Stimulated activated naive CD8-positive, alpha-beta T cell treated with anti-CD3 and anti-CD28 coated beads, Interleukin-15, Interleukin-2, amounts not matched to agents 100 ng/mL and 50 ng/mL, for 24 hours (primary cell): ENCODE measurements around the gene ANXA2R.
"Not testable (repeated sequence)": the region's sequence is repeated elsewhere in the genome, so short reads cannot be mapped to it uniquely, and the experiment has no call there.

Source experiments
- H3K27ac Mint-ChIP-seq: one replicate; pipeline ENCODE4 v1.8.0; 2021; ENCODE audit warnings: mild to moderate bottlenecking, mixed read lengths
- H3K27me3 Mint-ChIP-seq: one replicate; pipeline ENCODE4 v1.8.0; 2021; ENCODE audit warnings: mixed read lengths
- H3K36me3 Mint-ChIP-seq: one replicate; pipeline ENCODE4 v1.8.0; 2021; ENCODE audit warnings: low read depth, mixed read lengths
- H3K4me1 Mint-ChIP-seq: one replicate; pipeline ENCODE4 v1.8.0; 2021; ENCODE audit warnings: low read depth, mixed read lengths
- H3K4me3 Mint-ChIP-seq: one replicate; pipeline ENCODE4 v1.8.0; 2021; ENCODE audit warnings: mild to moderate bottlenecking, mixed read lengths
- H3K9me3 Mint-ChIP-seq: one replicate; pipeline ENCODE4 v1.8.0; 2021; ENCODE audit warnings: mixed read lengths

ANXA2R gene

GRCh38 chr5:43040287-43041098 is at the start of gene ANXA2R:
Gene ANXA2R, minus strand, starts transcription at chr5:43040319. Its CDS starts 273 bp downstream, at chr5:43040046.
- no peaks in the 10 kb centered on the region for H3K27me3 Mint-ChIP-seq
- H3K4me1 Mint-ChIP-seq: peaks cover 64% of the 10 kb centered on the region
- peaks cover 3% of the 10 kb centered on the region for H3K36me3 Mint-ChIP-seq
- no peaks in the 10 kb centered on the region for H3K9me3 Mint-ChIP-seq
- H3K4me3 Mint-ChIP-seq: peak within 1 kb of the TSS; percentile 91
- peak within 1 kb of the TSS; percentile 99 for H3K27ac Mint-ChIP-seq

DNA sequence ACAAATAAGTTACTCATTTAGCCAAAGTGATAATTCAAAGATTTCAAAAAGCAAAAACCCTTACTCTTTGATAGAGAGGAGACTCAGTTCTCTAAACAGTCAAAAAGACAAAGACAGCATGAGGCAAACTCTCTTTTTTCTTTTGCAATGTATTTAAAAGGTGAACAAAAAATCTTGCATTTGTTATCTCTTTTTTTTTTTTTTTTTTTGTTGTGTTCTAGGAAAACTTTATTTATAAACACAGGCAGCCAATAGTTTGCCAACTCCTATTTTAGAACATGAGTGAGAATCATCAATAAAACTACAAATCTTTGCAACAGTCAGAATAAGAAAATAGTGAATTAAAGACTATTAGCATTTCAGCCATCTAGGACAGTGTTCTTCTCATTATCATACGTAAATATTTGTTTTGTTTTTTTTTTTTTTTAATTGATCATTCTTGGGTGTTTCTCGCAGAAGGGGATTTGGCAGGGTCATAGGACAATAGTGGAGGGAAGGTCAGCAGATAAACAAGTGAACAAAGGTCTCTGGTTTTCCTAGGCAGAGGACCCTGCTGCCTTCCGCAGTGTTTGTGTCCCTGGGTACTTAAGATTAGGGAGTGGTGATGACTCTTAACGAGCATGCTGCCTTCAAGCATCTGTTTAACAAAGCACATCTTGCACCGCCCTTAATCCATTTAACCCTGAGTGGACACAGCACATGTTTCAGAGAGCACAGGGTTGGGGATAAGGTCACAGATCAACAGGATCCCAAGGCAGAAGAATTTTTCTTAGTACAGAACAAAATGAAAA is 46.2 kb upstream of the ANXA2R start:
- not testable (repeated sequence) for H3K27ac Mint-ChIP-seq, H3K9me3 Mint-ChIP-seq, H3K4me3 Mint-ChIP-seq, H3K27me3 Mint-ChIP-seq, H3K4me1 Mint-ChIP-seq
- H3K36me3 Mint-ChIP-seq: peaks cover 18% of the 10 kb centered on the region

DNA sequence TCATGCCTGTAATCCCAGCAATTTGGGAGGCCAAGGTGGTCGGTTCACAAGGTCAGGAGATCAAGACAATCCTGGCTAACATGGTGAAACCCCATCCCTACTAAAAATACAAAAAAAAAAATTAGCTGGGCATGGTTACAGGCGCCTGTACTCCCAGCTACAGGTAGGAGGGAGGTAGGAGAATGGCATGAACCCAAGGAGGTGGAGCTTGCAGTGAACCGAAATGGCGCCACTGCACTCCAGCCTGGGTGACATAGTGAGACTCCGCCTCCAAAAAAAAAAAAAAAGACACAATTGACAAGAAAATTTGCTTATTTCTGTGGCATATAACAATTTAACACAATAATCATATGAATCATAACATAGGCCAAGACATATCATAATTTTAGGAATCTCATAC is 45.3 kb upstream of the ANXA2R start:
- Mint-ChIP-seq H3K9me3 (no peaks in the 10 kb centered on the region), H3K36me3 (peaks cover 24% of the 10 kb centered on the region), H3K27me3 (no peaks in the 10 kb centered on the region), H3K27ac (no peak overlapping the region), H3K4me1 (no peaks in the 10 kb centered on the region), H3K4me3 (no peak overlapping the region)

DNA sequence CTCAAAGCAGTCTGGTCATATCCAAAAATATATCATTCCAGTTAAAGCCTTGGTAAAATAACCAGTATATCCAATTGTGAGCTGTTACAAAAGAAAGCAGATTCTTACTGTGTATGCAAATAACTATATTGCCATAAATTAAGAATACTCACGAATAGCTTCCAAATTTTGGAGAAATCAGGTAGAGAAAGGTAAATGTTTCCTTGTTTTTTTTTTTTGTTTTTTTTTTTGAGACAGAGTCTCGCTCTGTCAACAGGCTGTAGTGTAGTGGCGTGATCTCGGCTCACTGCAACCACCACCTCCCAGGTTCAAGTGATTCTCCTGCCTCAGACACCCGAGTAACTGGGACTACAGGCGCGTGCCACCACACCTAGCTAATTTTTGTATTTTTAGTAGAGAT is 44.3 kb upstream of the ANXA2R start:
- H3K27me3 Mint-ChIP-seq: not testable (repeated sequence)

DNA sequence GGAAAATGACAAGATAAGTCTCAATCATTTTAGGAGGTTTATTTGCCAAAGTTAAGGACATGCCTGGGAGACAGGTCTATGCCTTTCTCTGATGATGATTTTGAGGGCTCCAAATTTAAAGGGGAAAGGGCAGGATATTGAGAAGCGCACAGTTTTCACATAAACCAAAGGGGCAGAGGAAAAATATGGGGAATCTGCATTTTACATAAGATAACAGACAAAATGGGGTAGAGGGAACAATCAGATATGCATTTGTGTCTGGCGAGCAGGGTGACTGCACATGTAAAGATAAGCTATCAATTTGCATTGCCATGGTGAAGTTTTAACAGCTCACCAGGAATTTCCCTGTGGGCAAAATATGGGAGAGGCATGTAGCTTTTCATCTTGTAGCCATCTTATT is 41.2 kb upstream of the ANXA2R start:
- not testable (repeated sequence) for H3K4me1 Mint-ChIP-seq, H3K4me3 Mint-ChIP-seq, H3K27me3 Mint-ChIP-seq, H3K9me3 Mint-ChIP-seq, H3K27ac Mint-ChIP-seq
- H3K36me3 Mint-ChIP-seq: peaks cover 30% of the 10 kb centered on the region

More for the DNA sequence above, 44.3 kb upstream of the ANXA2R start:
- H3K36me3 Mint-ChIP-seq: peaks cover 24% of the 10 kb centered on the region
- H3K27ac Mint-ChIP-seq, H3K9me3 Mint-ChIP-seq, H3K4me3 Mint-ChIP-seq, H3K4me1 Mint-ChIP-seq: not testable (repeated sequence)

DNA sequence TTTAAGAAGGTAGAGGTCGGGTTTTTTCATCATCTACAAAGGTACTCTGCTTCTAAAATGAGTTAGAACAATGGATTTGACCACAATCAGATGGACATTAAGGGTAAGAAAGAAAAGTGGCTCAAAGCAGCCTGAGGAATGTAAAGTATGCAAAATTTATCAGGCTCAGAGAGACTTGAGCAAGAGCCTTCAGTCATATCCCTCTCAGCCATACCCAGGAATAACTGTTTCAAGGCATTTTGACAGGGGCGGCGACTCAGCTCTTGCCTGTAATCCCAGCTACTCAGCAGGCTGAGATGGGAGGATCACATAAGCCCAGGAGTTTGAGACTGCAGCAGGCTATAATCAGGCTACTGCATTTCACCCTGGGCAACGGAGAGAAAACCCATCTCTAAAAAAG is 38.8 kb upstream of the ANXA2R start:
- no peak overlapping the region for H3K27ac Mint-ChIP-seq
- H3K27me3 Mint-ChIP-seq: no peaks in the 10 kb centered on the region
- H3K9me3 Mint-ChIP-seq: no peaks in the 10 kb centered on the region
- peaks cover 14% of the 10 kb centered on the region for H3K4me1 Mint-ChIP-seq
- H3K36me3 Mint-ChIP-seq: peaks cover 27% of the 10 kb centered on the region
- no peak overlapping the region for H3K4me3 Mint-ChIP-seq

DNA sequence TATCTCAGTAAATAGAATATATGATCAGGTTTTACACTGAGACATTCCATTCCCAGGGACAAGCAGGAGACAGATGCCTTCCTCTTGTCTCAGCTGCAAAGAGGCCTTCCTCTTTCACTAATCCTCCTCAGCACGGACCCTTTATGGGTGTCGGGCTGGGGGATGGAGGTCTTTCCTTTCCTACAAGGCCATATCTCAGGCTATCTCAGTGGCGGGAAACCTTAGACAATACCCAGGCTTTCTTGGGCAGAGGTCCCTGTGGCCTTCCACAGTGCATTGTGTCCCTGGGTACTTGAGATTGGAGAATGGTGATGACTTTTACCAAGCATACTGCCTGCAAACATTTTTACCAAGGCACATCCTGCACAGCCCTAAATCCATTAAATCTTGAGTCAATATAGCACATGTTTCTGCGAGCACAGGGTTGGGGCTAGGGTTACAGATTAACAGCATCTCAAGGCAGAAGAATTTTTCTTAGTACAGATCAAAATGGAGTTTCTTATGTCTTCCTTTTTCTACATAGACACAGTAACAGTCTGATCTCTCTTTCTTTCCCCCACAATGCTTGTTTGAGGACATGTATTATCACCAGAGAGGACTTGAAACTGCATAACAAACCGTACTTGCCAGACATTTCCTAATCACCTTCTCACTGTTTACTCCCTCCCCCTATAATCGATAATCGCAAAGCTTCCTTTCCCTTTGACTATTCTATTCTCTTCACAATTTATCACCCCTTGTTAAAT is 37.5 kb upstream of the ANXA2R start:
- H3K36me3 Mint-ChIP-seq: peaks cover 28% of the 10 kb centered on the region
- peaks cover 22% of the 10 kb centered on the region for H3K4me1 Mint-ChIP-seq
- not testable (repeated sequence) for H3K4me3 Mint-ChIP-seq, H3K27ac Mint-ChIP-seq, H3K27me3 Mint-ChIP-seq, H3K9me3 Mint-ChIP-seq

DNA sequence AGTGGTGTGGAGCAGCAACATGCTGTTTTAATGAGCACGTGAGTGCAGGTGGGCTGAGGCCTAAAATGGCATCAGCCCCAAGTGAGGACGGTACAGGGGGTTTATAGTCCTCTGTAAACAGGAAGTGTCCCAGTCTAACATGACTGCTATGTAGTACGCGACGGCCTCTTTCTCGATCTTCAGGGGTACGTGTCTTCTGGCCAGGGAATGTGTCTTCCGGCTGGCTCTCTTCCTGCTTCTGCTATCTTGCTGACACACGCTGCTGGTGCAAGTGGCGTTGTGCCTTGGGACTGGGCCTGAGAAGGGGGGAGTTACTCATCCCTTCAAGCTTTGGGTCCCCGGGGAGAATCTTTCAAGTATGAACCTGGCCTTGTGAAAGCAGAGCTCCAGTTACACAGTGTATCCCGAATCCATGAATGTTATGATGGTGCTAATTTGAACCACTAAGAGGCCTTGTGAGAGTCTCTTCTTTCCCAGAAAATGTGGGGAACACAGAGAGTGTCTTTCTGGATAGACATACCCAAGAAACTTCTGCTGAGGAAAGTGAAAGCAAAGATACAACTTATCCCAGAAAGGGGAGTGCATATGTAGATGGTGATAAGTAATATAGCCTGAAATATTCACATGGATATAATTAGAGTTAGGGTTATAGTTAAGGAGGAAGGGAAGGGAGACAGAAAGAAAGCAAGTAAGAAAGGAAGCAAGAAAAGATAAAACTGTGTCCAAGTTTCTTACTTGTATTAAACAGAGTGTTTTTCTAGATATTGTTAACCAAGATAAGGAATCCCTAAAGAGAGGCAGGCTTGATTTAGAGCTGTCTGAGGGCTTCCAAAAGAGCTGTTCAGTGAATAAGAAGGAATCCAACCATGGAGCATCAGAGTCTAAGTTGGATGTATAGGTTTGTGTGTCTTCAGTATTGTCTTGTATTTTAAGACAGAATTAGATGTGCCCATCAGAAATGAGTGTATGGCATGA is 35.5 kb upstream of the ANXA2R start:
- no peak overlapping the region for H3K4me3 Mint-ChIP-seq

GRCh38 chr5:43074987-43075318 is 34.8 kb upstream of the ANXA2R start:
- Mint-ChIP-seq H3K4me1 (peaks cover 32% of the 10 kb centered on the region), H3K4me3 (no peak overlapping the region), H3K9me3 (no peaks in the 10 kb centered on the region), H3K27me3 (no peaks in the 10 kb centered on the region), H3K36me3 (peaks cover 35% of the 10 kb centered on the region), H3K27ac (no peak overlapping the region)

More for the DNA sequence above, 35.5 kb upstream of the ANXA2R start:
- Mint-ChIP-seq H3K4me1 (peaks cover 30% of the 10 kb centered on the region), H3K9me3 (no peaks in the 10 kb centered on the region), H3K36me3 (peaks cover 30% of the 10 kb centered on the region), H3K27ac (peak overlapping the region; percentile 29), H3K27me3 (no peaks in the 10 kb centered on the region)

- H3K9me3 Mint-ChIP-seq: no peaks in the 10 kb centered on the region
- H3K36me3 Mint-ChIP-seq: peaks cover 38% of the 10 kb centered on the region
- H3K4me3 Mint-ChIP-seq: no peak overlapping the region
- peaks cover 41% of the 10 kb centered on the region for H3K4me1 Mint-ChIP-seq
- no peaks in the 10 kb centered on the region for H3K27me3 Mint-ChIP-seq
- peak overlapping the region; percentile 41 for H3K27ac Mint-ChIP-seq
These were observed 33.8 kb upstream of the ANXA2R start for GRCh38 chr5:43073597-43074546.

DNA sequence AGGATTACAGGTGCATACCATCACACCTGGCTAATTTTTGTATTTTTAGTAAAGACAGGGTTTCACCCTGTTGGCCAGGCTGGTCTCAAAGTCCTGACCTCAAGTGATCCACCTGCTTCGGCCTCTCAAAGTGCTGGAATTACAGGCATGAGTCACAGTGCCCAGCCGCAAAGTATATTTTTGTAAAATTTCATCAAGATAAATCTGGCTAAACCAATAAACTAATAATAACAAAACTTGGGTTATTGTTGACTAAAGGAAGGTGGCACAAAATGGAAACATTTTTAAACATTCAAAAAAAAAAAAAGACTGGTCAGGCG is 29.2 kb upstream of the ANXA2R start:
- H3K4me3 Mint-ChIP-seq: peak overlapping the region; percentile 98
- peak overlapping the region; percentile 36 for H3K27ac Mint-ChIP-seq
- not testable (repeated sequence) for H3K27me3 Mint-ChIP-seq, H3K9me3 Mint-ChIP-seq
- peaks cover 35% of the 10 kb centered on the region for H3K36me3 Mint-ChIP-seq
- H3K4me1 Mint-ChIP-seq: peaks cover 52% of the 10 kb centered on the region

DNA sequence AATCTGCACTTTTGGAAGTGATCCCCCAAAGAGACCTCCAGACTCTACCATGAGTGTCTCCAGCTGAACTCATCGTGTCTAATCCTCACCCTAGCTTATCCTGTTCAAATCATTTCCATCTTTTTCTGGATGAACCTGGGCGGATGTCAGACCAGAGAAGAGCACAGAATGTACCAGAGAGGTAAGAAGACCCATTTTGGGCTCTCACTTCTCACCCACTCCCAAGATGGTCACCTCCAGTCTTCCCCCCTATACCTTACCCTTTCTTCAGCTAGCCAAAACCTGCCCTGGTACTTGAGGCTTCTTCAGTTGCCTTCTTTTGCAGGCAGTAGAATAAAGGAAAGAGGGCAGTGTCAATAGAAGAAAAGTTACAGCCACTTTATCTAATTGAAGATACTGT is 27.9 kb upstream of the ANXA2R start:
- no peaks in the 10 kb centered on the region for H3K27me3 Mint-ChIP-seq
- peak overlapping the region; percentile 98 for H3K4me3 Mint-ChIP-seq
- no peaks in the 10 kb centered on the region for H3K9me3 Mint-ChIP-seq
- peaks cover 45% of the 10 kb centered on the region for H3K4me1 Mint-ChIP-seq
- H3K27ac Mint-ChIP-seq: peak overlapping the region; percentile 99
- H3K36me3 Mint-ChIP-seq: peaks cover 27% of the 10 kb centered on the region
